ENCODE data around the gene WASL.

The WASL gene

DNA sequence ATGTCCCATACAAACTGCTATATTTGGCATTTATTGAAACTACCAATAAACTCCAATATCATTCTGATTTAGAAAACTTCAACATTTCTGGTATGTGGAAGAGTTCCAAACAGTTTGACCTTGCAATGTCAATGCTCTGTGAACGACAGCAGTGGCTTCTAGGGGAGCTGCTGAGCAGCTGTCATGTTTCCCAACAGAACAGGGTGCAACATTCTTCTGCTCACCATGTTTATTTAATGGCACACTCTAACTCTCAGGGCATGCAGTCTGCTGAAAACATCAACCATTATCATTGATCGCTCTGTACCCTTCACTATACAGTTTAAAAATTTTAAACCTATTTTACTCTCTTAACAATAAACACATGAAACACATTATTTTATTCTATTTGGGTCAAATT lies 67.2 kb downstream of the WASL start:
- no peaks in the 10 kb centered on the region for H3K27me3 ChIP-seq (replicated peaks; ENCODE audit: control insufficient read depth, insufficient read depth, low read length, poor library complexity, severe bottlenecking)
- peaks cover 5% of the 10 kb centered on the region for H3K36me3 ChIP-seq (ENCODE audit: control insufficient read depth, insufficient read depth, low read length)
- no peak for DNase-seq
- H3K27ac ChIP-seq (ENCODE audit: insufficient read depth, low read length, poor library complexity, severe bottlenecking) = no peak overlapping the region
- no peaks in the 10 kb centered on the region for H3K9me3 ChIP-seq (ENCODE audit: control insufficient read depth, low read length)
- no peak overlapping the region for H3K4me3 ChIP-seq (ENCODE audit: insufficient read depth, low read depth, low read length, poor library complexity, severe bottlenecking)
- H3K4me1 ChIP-seq (ENCODE audit: control insufficient read depth, insufficient read depth, low read length, poor library complexity, severe bottlenecking) = no peaks in the 10 kb centered on the region

DNA sequence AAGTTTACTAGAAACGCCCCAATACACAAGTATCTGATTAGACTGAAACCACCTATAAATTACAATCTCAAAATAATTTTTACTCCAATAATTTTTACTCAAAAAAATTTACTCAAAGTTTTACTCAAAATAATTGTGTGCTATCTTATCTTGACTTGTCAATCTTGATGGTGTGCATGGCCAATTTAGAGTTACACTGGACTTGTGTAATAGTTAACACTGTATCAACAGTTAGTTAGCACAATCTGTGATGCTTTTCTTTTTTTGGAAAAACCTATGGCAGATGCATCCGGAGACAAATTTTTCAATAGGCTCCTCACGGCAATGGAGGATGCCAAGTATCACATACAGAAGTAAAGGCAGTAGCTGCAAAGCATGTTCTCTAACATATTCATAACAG lies 68.2 kb downstream of the WASL start:
- no peaks in the 10 kb centered on the region for H3K4me1 ChIP-seq (ENCODE audit: control insufficient read depth, insufficient read depth, low read length, poor library complexity, severe bottlenecking)
- H3K9me3 ChIP-seq (ENCODE audit: control insufficient read depth, low read length) = no peaks in the 10 kb centered on the region
- H3K4me3 ChIP-seq (ENCODE audit: insufficient read depth, low read depth, low read length, poor library complexity, severe bottlenecking) = no peak overlapping the region
- DNase-seq = no peak
- no peaks in the 10 kb centered on the region for H3K27me3 ChIP-seq (replicated peaks; ENCODE audit: control insufficient read depth, insufficient read depth, low read length, poor library complexity, severe bottlenecking)
- no peak overlapping the region for H3K27ac ChIP-seq (ENCODE audit: insufficient read depth, low read length, poor library complexity, severe bottlenecking)
- peaks cover 5% of the 10 kb centered on the region for H3K36me3 ChIP-seq (ENCODE audit: control insufficient read depth, insufficient read depth, low read length)

DNA sequence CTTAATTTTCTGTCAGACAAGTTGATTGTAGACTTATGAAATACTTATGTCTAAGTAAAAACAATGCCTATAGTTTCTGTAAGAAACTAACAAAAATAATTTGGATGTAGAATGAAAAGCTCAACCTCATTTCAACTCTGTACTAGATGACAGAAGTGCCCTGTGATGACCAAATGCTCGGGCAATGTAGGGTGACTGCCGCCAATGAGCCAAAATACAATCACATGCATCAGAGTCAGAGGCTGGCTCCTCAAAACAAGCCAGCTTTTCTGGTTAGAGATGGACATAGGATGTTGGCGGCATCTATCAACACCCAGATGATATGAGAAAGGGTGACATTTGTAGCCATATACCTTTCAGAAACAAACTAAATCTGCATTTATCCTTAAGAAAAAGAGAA lies 69.2 kb downstream of the WASL start:
- peaks cover 5% of the 10 kb centered on the region for H3K36me3 ChIP-seq (ENCODE audit: control insufficient read depth, insufficient read depth, low read length)
- no peaks in the 10 kb centered on the region for H3K9me3 ChIP-seq (ENCODE audit: control insufficient read depth, low read length)
- H3K27me3 ChIP-seq (replicated peaks; ENCODE audit: control insufficient read depth, insufficient read depth, low read length, poor library complexity, severe bottlenecking) = no peaks in the 10 kb centered on the region
- no peak overlapping the region for H3K4me3 ChIP-seq (ENCODE audit: insufficient read depth, low read depth, low read length, poor library complexity, severe bottlenecking)
- no peak overlapping the region for H3K27ac ChIP-seq (ENCODE audit: insufficient read depth, low read length, poor library complexity, severe bottlenecking)
- DNase-seq = no peak
- no peaks in the 10 kb centered on the region for H3K4me1 ChIP-seq (ENCODE audit: control insufficient read depth, insufficient read depth, low read length, poor library complexity, severe bottlenecking)

DNA sequence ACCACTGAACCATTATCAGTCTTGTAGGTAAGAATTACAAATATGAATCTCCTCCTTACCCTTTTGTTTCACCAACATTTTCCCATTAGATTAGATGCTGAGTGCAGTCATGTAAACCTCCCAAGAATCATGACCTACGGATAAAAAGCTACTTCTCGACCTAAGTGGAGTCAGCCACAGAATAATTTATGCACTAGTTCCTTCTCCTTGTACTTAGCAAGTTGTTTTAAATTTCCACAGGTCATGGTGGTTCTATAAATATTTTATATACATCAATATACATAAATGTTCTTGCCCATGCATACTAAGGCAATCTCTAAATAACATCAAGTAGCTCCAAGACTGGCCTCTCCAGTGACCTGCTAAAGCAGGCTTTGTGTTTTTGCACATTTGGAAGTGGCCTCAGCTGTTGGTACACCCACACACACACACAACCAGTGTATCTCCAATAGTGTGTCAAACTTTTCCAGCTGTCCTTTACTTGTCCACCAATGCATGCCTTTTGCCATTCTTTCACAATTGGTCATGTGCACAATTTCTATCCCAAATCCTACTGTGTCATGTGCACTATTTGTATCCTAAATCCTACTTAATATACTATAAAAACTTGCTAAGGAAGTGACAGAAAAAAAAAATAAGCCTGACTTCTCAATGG lies 71.6 kb downstream of the WASL start:
- DNase-seq = no peak
- Histone ChIP-seq H3K9me3 (ENCODE audit: control insufficient read depth, low read length) (no peaks in the 10 kb centered on the region), H3K27ac (ENCODE audit: insufficient read depth, low read length, poor library complexity, severe bottlenecking) (no peak overlapping the region), H3K27me3 (replicated peaks; ENCODE audit: control insufficient read depth, insufficient read depth, low read length, poor library complexity, severe bottlenecking) (no peaks in the 10 kb centered on the region), H3K4me1 (ENCODE audit: control insufficient read depth, insufficient read depth, low read length, poor library complexity, severe bottlenecking) (no peaks in the 10 kb centered on the region), H3K4me3 (ENCODE audit: insufficient read depth, low read depth, low read length, poor library complexity, severe bottlenecking) (no peak overlapping the region), H3K36me3 (ENCODE audit: control insufficient read depth, insufficient read depth, low read length) (peaks cover 5% of the 10 kb centered on the region)

DNA sequence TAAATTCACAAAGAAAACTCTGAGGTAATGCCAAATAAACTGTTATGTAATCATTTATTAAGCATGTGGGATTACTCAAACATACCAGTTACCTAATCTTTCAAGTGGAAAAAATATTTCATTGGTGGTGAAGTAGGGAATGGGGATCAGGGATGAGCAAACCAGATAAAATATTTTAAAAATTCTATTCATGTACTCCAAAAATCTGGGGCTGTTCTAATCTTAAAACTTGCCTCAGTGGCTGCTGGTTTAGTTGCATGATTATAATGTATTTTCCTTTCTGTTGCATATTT lies 73.7 kb downstream of the WASL start:
- Histone ChIP-seq H3K4me3 (ENCODE audit: insufficient read depth, low read depth, low read length, poor library complexity, severe bottlenecking) (no peak overlapping the region), H3K4me1 (ENCODE audit: control insufficient read depth, insufficient read depth, low read length, poor library complexity, severe bottlenecking) (no peaks in the 10 kb centered on the region), H3K36me3 (ENCODE audit: control insufficient read depth, insufficient read depth, low read length) (no peaks in the 10 kb centered on the region), H3K9me3 (ENCODE audit: control insufficient read depth, low read length) (no peaks in the 10 kb centered on the region), H3K27ac (ENCODE audit: insufficient read depth, low read length, poor library complexity, severe bottlenecking) (no peak overlapping the region), H3K27me3 (replicated peaks; ENCODE audit: control insufficient read depth, insufficient read depth, low read length, poor library complexity, severe bottlenecking) (no peaks in the 10 kb centered on the region)
- DNase-seq = no peak

DNA sequence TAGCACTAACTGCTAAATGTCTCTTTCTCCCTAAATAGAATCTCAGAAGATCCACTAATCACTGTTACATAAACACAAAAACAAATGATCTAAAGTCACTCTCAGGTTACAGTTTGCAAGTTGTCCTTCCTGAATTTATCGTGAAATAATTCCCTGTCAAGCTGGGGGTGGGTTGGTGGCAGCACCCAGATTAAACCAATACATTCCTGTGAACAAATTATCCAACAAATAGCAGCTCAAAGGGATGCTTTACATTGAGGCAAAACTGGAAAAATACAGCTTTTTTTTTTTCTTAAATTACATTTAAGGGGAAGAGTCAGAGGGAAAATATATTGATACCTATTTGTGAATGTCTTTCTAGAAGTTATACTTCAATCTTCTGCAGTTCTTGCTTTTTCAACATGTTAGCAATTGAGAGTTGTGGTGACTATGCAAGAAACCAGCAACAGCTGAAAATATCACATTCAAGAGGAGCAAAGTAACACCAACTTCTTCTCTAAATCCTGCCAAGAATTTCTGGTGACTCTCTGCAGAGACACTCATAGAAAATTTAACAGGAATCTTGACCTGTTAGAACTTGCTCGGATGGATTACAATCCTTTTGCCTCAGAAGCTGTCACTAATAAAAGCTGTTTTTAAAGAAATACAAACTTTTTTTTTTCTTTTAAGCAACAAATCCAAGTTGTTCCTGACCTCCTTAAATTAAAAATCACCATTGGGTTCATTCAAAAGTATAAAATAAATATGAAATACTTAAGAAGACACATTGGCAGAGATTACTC lies 74.2 kb downstream of the WASL start:
- Histone ChIP-seq H3K4me3 (ENCODE audit: insufficient read depth, low read depth, low read length, poor library complexity, severe bottlenecking) (no peak overlapping the region), H3K27ac (ENCODE audit: insufficient read depth, low read length, poor library complexity, severe bottlenecking) (no peak overlapping the region), H3K27me3 (replicated peaks; ENCODE audit: control insufficient read depth, insufficient read depth, low read length, poor library complexity, severe bottlenecking) (no peaks in the 10 kb centered on the region), H3K36me3 (ENCODE audit: control insufficient read depth, insufficient read depth, low read length) (no peaks in the 10 kb centered on the region), H3K4me1 (ENCODE audit: control insufficient read depth, insufficient read depth, low read length, poor library complexity, severe bottlenecking) (no peaks in the 10 kb centered on the region), H3K9me3 (ENCODE audit: control insufficient read depth, low read length) (no peaks in the 10 kb centered on the region)
- DNase-seq = no peak

DNA sequence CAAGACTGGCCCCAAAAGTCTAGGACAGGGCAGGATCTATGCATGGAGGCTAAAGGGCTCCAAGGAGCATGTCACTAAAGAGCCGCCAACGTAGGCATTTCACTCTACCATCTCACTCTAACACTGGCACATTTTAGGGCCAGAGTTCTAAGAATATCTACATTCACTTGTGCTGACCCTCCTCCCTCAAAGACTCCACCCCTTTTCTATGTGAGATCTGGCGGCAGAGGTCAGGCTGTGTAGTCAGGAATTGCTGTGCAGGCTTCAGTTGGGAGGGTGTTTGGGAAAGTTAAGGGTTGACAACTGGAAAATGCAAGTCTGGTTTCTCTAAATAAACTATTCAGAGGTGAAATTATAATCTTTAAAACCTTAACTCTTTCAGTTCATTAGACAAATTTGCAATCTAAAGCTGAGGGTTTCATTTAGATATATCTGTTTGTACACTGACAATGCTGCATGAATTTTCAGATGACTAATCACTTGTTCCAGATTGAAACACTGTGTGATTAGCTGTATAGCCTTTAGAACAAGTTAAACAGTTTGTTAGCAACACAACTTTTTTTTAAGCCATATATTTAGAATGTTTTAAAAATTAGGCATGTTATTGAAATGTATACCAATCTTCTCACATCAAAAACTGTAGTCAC lies 74.9 kb downstream of the WASL start:
- H3K27ac ChIP-seq (ENCODE audit: insufficient read depth, low read length, poor library complexity, severe bottlenecking) = no peak overlapping the region
- H3K36me3 ChIP-seq (ENCODE audit: control insufficient read depth, insufficient read depth, low read length) = no peaks in the 10 kb centered on the region
- no peak overlapping the region for H3K4me3 ChIP-seq (ENCODE audit: insufficient read depth, low read depth, low read length, poor library complexity, severe bottlenecking)
- no peaks in the 10 kb centered on the region for H3K4me1 ChIP-seq (ENCODE audit: control insufficient read depth, insufficient read depth, low read length, poor library complexity, severe bottlenecking)
- no peaks in the 10 kb centered on the region for H3K9me3 ChIP-seq (ENCODE audit: control insufficient read depth, low read length)
- H3K27me3 ChIP-seq (replicated peaks; ENCODE audit: control insufficient read depth, insufficient read depth, low read length, poor library complexity, severe bottlenecking) = no peaks in the 10 kb centered on the region
- no peak for DNase-seq

DNA sequence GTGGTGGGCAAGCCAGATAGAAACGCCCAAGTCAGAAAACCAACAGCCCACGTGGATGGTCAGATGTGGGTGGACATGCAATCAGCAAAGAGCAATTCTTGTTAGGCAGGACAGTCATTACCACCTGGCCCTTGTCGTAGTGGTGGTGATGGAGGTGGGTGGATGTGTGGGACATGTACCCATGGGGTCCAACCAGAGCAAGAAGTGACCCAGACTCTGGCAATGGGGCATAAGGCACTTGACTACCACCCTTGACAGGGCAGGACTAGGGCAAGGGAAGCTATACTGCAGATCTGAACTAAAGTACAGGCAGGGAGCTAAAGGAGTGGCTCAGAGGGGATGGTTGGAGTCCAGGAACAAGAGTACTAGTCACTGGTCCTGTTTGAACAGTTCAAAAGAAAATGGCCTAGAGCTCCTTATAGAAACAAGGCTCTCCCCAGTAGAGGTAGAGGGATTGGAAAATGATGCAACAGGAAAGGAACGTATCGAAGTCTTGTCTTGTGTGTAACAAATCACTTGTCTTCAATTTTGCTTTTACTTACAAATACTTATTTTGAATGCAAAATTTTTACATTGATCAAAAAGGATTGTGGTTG lies 75.6 kb downstream of the WASL start:
- no peaks in the 10 kb centered on the region for H3K9me3 ChIP-seq (ENCODE audit: control insufficient read depth, low read length)
- H3K4me1 ChIP-seq (ENCODE audit: control insufficient read depth, insufficient read depth, low read length, poor library complexity, severe bottlenecking) = no peaks in the 10 kb centered on the region
- no peak overlapping the region for H3K27ac ChIP-seq (ENCODE audit: insufficient read depth, low read length, poor library complexity, severe bottlenecking)
- H3K4me3 ChIP-seq (ENCODE audit: insufficient read depth, low read depth, low read length, poor library complexity, severe bottlenecking) = no peak overlapping the region
- no peaks in the 10 kb centered on the region for H3K36me3 ChIP-seq (ENCODE audit: control insufficient read depth, insufficient read depth, low read length)
- no peaks in the 10 kb centered on the region for H3K27me3 ChIP-seq (replicated peaks; ENCODE audit: control insufficient read depth, insufficient read depth, low read length, poor library complexity, severe bottlenecking)
- DNase-seq = no peak

DNA sequence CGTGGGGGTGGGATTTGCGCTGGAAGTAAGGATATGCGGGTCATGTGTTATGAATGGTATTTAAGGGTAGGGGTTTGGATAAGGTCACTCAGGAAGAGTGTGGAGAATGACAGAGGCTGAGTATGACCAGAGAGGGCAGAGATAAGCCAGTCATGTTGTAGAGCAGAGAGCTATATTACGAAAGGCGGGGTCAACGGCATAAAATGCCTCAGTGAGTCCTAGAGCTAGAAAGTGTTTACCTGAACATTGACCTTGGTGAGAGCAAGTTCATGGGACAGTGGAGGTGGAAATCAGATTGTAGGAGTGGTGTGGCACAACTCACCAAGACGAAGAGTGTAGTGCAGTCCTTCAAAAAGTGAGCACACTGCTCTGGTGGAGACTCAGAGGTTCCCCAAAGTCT lies 79.3 kb downstream of the WASL start:
- Histone ChIP-seq H3K4me1 (ENCODE audit: control insufficient read depth, insufficient read depth, low read length, poor library complexity, severe bottlenecking) (no peaks in the 10 kb centered on the region), H3K36me3 (ENCODE audit: control insufficient read depth, insufficient read depth, low read length) (no peaks in the 10 kb centered on the region), H3K27ac (ENCODE audit: insufficient read depth, low read length, poor library complexity, severe bottlenecking) (no peak overlapping the region), H3K9me3 (ENCODE audit: control insufficient read depth, low read length) (no peaks in the 10 kb centered on the region), H3K27me3 (replicated peaks; ENCODE audit: control insufficient read depth, insufficient read depth, low read length, poor library complexity, severe bottlenecking) (no peaks in the 10 kb centered on the region), H3K4me3 (ENCODE audit: insufficient read depth, low read depth, low read length, poor library complexity, severe bottlenecking) (no peak overlapping the region)
- DNase-seq = no peak

DNA sequence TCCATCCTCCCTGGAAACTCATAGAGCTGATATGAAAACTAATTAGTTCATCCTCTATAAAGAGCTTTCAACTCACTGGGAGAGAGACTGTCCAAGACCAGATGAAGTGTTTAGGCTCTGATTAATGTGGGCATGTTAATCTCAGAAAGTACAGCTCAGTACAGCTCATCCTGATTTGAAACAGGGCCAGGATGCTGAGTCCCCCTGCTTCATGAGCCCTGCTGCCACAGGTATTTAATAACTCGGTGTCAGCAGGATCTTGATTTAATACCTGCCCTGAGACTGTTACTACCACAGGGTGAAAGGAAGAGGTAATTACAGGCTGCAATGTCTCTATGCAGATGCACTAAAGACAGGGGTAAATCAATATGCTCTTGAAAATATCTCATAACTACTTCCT lies 82.3 kb downstream of the WASL start:
- Histone ChIP-seq H3K27me3 (replicated peaks; ENCODE audit: control insufficient read depth, insufficient read depth, low read length, poor library complexity, severe bottlenecking) (no peaks in the 10 kb centered on the region), H3K9me3 (ENCODE audit: control insufficient read depth, low read length) (no peaks in the 10 kb centered on the region), H3K27ac (ENCODE audit: insufficient read depth, low read length, poor library complexity, severe bottlenecking) (no peak overlapping the region), H3K4me1 (ENCODE audit: control insufficient read depth, insufficient read depth, low read length, poor library complexity, severe bottlenecking) (no peaks in the 10 kb centered on the region), H3K4me3 (ENCODE audit: insufficient read depth, low read depth, low read length, poor library complexity, severe bottlenecking) (no peak overlapping the region), H3K36me3 (ENCODE audit: control insufficient read depth, insufficient read depth, low read length) (no peaks in the 10 kb centered on the region)
- DNase-seq = no peak
